ENCODE measurements around the gene SEZ6L2. TPM values are rescaled to one million over a fixed set of nuclear protein-coding genes. Genes with fewer than 3 reads are reported as not detected.

SEZ6L2 gene
- total and polyA plus RNA-seq, 2 of the 13 experiments (the other 11 are each of a cell fraction or from before 2014, with no cell fraction given) = 14.9 to 16.9 TPM

GRCh38 chr16:29925781-29926710 lies 26.7 kb upstream of the SEZ6L2 start, which contains the start of gene KCTD13 (continued):
- peak; percentile 35 for TF ChIP-seq SMAD1 (CRISPR knock-in tag; IDR thresholded peaks at IDR 0.05; ENCODE audit: borderline replicate concordance, low read depth)
- no peak for TF ChIP-seq ZNF326 (CRISPR knock-in tag; IDR thresholded peaks at IDR 0.05; ENCODE audit: borderline replicate concordance)
- TF ChIP-seq MED8 (CRISPR knock-in tag; IDR thresholded peaks at IDR 0.05; ENCODE audit: insufficient replicate concordance) = peak; percentile 57
- TF ChIP-seq NFYC (CRISPR knock-in tag; IDR thresholded peaks at IDR 0.05) = peak; percentile 25
- TF ChIP-seq ZNF510 (CRISPR knock-in tag; IDR thresholded peaks at IDR 0.05; ENCODE audit: low read depth) = no peak; the same call in 1 of the 2 replicates
- 0 out of 2 replicates have a peak, but pooled peaks have one; percentile 43 for TF ChIP-seq ZHX1 (CRISPR knock-in tag; IDR thresholded peaks at IDR 0.05; ENCODE audit: low read depth)
- no peak for TF ChIP-seq RBM39 (IDR thresholded peaks at IDR 0.05; ENCODE audit: low read depth, low read length, poor library complexity, severe bottlenecking)
- TF ChIP-seq ATF1 (CRISPR knock-in tag; IDR thresholded peaks at IDR 0.05) = no peak
- TF ChIP-seq ZNF232 (CRISPR knock-in tag; IDR thresholded peaks at IDR 0.05; ENCODE audit: borderline replicate concordance) = peak; percentile 91; the same call in 1 of the 2 replicates
- no peak for TF ChIP-seq REXO4 (CRISPR knock-in tag; IDR thresholded peaks at IDR 0.05; ENCODE audit: borderline replicate concordance)
- no peak for TF ChIP-seq ZNF24 (IDR thresholded peaks at IDR 0.05)
- TF ChIP-seq ZNF383 (CRISPR knock-in tag; IDR thresholded peaks at IDR 0.05; ENCODE audit: borderline replicate concordance) = no peak
- TF ChIP-seq ZSCAN30 (CRISPR knock-in tag; IDR thresholded peaks at IDR 0.05) = no peak
- TF ChIP-seq HNRNPL (IDR thresholded peaks at IDR 0.05; ENCODE audit: low read depth, low read length) = peak; percentile 70; the same call in 1 of the 2 replicates
- no peak for TF ChIP-seq PRDM10 (CRISPR knock-in tag; IDR thresholded peaks at IDR 0.05; ENCODE audit: low read depth)
- 0 out of 2 replicates have a peak, but pooled peaks have one; percentile 19 for TF ChIP-seq ZNF589 (CRISPR knock-in tag; conservative IDR thresholded peaks at IDR 0.05)
- TF ChIP-seq, protein P1, sequence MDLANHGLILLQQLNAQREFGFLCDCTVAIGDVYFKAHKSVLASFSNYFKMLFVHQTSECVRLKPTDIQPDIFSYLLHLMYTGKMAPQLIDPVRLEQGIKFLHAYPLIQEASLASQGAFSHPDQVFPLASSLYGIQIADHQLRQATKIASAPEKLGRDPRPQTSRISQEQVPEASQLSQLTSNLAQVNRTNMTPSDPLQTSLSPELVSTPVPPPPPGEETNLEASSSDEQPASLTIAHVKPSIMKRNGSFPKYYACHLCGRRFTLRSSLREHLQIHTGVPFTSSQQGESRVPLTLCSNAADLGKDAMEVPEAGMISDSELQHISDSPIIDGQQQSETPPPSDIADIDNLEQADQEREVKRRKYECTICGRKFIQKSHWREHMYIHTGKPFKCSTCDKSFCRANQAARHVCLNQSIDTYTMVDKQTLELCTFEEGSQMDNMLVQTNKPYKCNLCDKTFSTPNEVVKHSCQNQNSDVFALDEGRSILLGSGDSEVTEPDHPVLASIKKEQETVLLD (CRISPR knock-in tag; IDR thresholded peaks at IDR 0.05; ENCODE audit: low read depth) = 0 out of 2 replicates have a peak, but pooled peaks have one; percentile 54
- no peak for TF ChIP-seq MAF1 (CRISPR knock-in tag; IDR thresholded peaks at IDR 0.05; ENCODE audit: borderline replicate concordance)
- peak; percentile 89; the same call in 1 of the 2 replicates for TF ChIP-seq ZNF230 (CRISPR knock-in tag; IDR thresholded peaks at IDR 0.05)
- TF ChIP-seq RFX1 (IDR thresholded peaks at IDR 0.05) = no peak
- peak; percentile 23; the same call in 1 of the 2 replicates for TF ChIP-seq NR2F2 (IDR thresholded peaks at IDR 0.05; ENCODE audit: borderline replicate concordance, low read depth)

Data from HepG2 (cell line).